NCI-H748 (cell line): Measurements from ENCODE around the gene CDHR4.
"Not testable (repeated sequence)": the region's sequence is repeated elsewhere in the genome, so short reads cannot be mapped to it uniquely, and the experiment has no call there.

Experiments
- DNase-seq: peaks from one replicate; lab custom pipeline; 2025; ENCODE audit not compliant: unreplicated experiment; lab: John Stamatoyannopoulos, UW

Gene CDHR4, protein sequence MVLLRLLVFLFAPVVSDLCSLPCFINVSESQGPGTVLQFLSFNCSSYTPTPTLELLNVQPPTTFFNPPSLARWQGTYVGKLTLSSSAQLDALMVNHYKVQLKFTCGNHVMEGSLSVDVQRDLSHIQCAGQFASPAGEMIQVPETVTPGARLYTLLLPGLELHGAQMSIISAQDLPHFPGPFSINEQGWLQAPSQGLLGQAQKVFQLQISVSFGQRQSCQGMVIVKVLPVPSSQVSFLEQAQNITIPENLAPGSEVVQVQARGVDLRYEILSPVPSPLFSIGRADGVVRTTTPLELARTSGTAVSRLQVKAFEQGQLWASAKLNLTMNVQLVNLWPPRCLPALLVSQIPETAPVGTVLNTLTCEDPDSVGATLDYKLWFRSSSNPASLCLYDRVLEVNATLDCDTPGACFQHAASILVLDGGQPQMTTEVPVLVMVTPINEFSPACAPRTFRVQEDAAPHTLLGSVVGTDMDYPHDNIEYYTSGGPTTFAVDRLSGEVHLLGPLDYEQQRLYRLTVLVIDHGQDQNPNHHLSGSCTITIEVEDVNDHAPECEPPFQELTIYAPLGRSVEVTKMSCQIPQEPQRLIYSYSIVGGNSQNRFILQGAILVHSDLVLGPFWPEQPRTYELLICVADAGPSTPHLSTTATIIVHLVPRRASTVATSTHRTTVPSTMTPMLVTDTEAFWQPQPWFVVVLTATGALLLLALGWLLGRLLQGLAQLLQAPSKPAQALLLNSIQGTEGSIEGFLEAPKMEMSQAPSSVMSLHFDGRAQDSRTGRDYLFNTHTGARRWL

DNA sequence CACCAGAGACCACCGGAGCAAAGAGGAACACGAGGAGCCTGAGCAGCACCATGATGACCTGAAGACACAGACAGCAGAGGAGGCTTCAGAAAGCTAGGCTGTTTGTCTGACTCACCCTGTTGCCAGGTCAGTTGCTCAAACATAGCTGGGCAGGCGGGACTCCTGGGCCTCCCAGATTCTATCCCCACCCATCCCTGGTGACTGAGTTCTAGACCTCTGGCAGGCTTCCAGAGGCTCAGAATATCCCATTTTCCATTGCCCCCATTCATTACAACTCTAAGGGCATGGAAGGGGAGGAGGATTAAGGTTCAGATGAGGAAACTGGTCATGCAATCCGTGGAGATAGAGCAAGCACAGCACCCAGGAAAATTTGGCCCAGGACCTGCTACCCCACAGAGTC is at the start of gene CDHR4:
CDHR4 (minus strand) TSS at position 113 of the 400 bp plus-strand sequence; CDS start at position 52, 61 bp downstream.
- no peak for DNase-seq

DNA sequence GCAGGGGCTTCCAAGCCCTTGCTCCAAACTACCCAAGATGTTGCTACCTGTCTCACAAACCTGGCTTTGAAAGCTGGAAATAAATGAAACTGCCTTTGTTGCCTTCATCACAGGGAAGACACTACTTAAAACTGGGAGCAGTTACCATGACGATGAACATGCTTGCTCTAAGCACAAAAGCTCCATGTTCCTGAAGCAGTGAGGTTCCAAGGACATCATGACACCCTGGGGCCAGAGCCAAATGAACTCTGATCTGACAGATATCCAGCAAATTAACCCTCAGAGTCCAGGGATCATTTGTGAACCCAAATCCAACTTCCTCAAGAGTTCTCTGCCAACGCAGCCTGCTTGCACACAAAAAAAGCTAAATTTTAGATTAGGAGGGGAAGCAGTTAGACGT is 46.0 kb upstream of the CDHR4 start:
- no peak for DNase-seq

DNA sequence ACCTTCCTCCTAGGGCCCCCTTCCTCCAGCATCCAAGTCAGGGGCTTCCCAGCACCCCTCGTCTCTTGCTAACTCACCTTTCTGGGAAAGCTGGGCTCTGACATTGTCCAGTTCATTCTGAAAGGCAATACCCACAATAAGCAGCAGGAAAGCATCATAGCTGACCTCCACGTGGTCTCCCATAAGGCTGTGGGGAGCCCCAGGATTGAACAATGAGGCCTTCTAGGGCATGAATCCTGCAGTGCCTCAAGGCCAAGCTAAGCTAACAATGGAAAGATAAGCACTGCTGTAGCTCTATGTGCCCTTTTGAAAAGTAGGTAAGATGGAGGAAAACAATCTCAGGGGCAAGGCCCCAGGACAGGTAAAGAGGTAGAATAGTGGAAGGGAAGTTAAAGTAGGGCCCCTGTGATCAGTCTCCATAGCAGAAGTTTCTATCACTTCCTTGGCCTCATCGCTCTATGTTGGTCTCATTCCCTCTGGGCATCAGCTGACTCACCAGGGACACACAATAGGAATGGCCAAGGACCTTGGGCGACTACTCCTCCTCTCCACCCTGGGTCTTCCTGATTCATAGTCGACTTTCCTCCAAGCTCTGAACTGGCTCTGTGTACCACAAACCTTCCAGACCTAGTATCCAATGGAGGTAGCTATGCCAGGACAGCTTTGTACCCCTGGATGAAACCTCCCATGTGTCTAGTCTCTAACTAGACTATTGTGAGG is 45.0 kb upstream of the CDHR4 start:
- no peak for DNase-seq

DNA sequence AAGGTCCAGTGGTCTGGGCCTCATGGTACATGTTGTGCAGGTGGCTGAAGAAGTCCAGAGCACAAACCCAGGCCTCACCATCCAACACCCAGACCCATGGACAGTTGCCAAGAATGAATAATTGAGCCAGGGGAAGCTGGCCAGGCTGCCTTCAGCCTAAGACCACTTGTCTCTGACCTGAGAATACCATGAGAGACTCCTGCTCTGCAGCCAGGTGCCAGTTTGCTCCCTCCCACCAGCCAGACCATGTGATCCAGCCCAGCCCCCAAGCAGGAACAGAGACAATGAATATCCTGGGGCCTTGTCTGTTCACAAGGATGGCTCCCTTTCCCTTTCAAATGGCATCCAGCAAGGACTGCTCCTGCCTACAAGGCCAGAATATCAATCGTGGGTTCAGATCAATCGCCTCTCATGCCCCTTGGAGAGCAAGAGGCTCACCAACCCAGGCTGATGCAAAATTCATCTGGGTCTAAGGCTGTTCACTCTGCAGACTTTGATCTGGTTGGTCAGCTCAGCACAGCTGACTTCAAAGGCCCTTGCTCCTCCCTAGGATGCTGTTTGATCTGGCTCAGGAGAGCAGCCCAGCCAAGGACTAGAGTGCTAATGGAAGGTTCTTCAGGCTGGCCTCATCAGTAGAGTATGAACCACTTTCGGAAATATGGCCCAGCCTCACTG is 43.3 kb upstream of the CDHR4 start:
- no peak for DNase-seq

DNA sequence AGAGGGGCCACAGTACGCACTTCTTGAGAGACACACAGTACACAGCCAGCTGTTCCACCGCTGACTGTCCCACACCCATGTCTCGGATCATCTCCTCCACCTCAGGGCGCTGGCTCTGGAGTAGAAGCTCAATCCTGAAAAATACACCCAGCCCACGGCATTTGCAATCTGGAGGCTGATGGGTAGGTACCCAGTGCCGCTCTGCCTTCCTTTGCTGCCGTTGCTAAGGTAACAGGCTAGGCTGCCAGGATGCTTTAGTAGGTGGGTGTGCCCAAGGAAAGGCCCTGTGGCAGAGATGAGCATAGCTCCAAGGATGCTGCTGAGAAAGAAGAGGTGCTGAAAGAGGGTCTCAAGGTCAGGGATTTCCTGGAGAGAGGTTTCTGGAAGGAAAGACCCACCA is 42.1 kb upstream of the CDHR4 start:
- DNase-seq: no peak

DNA sequence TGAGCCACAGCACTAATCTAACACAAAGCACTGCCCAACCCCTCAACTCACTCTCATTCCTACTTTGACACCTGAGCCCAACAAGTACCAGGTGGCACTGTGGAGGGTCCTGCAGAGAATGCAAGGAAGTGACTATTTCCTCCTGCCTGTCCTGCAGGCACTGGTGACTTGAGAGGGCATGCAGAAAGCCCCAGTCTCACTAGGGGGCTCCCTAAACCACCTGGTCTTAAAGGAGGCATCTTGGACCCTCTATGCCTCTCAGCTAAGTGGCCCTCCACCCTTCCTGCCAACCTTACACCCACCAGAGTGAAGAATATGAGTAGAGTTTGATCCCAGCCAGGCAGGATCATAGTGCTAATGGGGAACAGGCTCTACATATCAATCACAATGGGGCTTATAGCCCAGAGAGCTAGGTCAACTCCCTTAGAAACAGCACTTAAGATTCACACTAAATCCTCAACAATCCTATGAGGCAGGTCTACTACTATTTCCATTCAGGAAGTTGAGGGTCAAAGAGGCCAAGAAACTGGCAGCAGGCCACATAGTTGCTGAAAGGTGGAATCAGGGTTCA is 41.5 kb upstream of the CDHR4 start:
- DNase-seq: no peak

DNA sequence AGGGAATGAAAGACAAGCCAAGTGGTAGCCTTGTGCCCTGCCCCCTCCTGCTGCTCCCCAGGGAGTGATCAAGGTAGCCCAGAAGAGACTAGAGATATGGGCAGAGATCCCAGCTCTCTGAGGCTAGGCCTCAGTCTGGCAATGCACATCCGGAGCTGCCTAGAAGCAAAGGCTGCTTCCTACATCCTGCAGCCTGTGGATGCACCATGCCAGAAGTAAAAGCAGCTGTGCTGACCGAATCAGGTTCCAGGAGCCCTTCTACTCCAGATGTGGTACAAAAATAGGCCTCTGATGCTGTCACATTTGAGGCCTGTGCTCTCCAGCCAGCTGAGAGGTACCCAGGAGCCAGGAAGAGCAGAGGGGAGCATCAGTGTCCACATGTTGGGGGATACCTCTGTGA is 40.7 kb upstream of the CDHR4 start:
- DNase-seq: no peak

DNA sequence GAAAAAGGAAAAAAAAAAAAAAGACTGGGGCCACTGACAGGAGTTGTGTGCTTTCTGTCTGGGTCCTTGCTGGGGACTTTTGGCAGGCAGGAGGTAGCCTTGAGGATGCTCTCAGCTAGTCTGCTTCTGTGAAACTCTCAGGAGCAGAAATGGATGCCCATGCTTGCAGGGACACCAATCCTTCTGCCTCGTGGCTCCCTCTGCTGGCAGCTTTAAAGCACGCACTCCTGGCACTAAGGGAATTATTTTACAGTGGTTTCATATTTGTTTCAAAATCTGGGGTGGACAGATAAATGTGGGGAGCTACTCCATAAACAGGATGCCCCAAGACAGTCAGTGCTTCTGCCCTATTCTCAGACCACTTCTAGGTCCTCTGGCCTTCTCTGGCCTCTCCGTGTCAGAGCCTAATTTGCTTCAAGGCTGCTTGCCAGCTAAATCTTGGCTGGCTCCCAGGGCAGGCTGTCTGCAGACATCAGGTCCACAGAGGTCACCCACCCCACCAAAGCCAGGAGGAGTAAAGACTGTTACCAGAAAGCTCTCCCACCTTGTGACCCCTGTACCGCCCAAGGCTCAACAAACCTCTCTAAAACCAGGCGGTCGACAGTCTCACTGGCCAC is 39.6 kb upstream of the CDHR4 start:
- peak; percentile 55 for DNase-seq

DNA sequence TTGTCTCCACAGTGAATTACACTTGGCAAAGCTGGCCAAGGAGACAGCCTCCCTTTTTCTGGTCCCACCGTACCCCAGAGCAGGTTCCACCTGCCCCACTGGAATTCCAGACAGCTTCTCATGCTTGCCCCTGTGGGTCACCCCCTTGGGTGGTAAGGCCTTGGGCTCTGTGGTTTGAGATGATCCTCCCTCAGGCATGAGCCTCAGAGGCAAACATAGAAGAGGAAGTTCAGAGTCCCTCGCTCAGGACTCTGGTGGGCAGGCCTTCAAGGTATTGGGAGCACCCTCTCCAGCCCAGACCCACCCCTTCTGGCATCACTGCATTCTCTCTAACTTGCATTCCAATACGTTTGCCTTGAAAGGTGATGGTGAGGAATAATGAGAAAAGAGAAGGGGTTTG is 31.7 kb upstream of the CDHR4 start:
- DNase-seq: no peak

DNA sequence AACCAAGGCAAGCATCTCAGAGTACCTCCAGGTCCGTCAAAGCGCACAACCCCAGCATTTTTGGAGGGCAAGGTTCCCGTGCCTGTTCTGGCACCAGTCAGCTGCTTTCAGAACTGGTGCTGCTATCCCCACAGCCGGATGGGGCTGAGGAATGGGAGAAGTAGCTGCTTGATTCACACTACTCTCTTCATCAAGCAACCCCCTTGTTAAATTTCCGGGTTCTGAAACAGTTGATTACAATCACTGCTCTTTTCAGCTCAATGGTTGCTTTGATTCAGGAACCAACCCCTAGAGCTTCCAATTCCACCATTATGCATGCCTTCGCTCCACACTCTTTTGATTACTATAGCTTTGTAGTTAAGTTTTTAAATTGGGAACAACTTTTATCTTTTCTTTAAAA is 26.3 kb upstream of the CDHR4 start:
- no peak for DNase-seq

DNA sequence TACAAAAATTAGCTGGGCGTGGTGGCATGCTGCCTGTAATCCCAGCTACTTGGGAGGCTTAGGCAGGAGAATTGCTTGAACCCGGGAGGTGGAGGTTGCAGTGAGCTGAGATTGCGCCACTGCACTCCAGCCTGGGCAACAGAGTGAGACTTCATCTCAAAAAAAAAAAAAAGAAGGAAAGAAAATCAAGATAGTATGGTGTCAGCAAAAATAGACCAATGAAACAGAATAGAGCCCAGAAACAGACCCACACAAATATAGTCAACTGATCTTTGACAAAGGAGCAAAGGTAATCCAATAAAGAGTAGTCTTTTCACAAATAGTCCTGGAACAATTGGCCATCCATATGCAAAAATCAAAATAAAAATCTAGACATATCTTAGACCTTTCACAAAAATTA is 23.5 kb upstream of the CDHR4 start:
- DNase-seq: not testable (repeated sequence)

DNA sequence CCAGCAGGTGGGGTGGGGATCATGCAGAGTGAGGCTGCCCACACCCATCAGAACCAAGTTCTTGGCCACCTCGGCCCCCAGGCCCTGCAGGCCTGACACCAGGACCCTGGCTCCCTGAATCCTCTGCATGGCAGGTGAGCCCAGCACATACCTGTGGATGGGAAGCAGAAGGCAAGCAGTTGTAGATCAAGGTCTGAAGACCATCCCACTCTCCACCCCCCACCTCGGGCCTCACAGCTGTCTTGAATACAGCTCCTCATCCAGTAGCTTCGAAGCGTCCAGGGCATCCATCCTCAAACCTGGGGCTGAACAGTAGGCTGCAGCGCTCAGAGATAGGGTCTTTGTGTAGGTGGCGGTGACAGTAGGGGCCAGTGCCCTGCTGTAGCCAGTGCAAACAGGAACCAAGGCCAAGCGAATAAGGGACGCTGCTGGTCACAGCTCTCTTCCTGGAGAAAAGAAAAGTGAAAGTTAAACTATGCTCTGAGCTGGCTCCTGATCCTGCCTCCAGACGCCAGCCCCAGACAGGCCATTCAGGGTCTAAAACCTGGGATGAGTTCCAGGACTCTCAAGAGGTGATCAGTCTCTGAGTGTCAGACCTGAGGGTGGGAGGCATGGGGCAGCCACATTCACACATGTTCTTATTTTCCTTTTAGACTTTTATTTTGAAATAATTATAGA is 14.0 kb upstream of the CDHR4 start, which contains the start of gene UBA7:
UBA7 (minus strand) TSS at position 457 of the 678 bp plus-strand sequence; CDS start at position 291, 166 bp downstream.
- no peak for DNase-seq

DNA sequence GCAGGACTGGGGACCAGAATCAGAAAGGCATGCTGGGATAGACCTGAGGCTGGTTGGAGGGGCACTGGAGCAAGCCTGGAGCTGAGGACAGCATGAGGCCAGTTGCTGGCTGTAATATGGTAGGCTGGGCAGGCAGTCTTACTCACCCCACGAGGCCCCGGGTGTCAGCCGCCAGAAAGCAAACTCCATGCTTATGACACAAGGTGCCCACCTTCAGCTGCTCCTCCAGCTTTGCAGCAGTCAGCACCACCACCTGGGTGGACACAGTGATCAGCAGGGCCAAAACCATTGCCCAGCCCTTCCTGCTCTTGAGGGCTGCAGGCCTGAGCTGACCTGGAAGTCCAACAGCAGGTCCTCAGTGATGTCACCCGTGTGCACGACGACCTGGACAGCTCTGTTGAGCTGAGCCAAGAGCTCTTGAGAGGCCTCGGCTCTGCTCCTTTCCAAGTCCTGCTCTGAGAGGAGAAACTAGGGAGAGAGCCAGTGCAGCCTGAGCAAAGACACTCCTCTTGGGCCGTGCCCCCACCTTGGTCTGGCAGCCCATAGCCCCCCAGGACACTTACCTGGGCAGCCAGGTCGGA is 13.3 kb upstream of the CDHR4 start:
- no peak for DNase-seq

DNA sequence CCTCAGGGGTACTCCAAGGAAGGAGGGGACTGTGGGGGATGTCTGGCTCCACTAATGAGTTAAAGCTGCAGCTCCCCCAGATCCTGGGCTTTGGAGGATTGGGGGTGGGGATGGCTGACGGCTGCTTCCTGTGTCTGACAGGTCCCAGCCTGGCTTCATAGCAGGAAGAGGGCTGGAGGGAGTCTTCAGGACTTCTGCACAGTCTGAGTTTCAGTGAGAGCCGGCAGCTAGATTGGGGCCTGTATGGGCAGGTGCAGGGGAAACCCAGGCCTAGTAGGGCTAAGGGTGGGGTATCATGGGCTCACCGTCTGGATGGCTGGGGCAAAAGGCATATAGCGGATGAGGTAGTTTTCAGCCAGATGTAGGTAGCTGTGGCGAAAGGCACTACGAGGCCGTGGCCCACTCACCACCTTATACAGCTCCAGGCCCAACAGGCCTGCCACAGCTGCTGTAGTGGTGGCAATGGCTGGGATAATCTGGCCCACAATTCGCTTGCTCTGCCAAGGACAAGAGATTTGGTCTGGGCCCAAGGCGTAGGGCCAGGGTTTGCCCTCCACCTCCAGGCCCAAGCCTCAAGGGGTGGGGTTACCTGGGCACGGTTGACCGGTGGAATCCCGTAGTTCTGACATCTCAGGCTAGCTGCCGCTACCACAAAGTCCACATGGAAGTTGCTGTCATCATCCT is 7.9 kb upstream of the CDHR4 start:
- no peak for DNase-seq

DNA sequence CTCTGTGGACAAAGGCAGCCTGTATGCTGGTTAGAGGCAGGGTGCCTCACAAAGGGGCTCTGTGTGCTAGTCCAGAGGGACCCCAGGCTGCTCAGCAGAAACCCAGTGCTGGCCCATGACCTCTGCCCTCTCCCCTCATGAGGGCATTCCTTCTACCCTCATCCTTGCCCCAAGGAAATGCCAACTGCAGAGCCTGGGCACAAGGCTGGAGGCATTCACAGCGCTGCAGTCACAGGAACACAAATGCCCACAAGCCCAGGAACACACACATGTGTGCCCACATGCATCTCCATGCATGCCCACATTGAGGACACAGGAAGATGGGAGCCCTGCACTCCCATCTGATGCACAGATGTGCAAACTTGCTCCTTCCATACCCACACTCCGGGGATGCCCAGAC is 7.2 kb upstream of the CDHR4 start:
- DNase-seq: no peak

DNA sequence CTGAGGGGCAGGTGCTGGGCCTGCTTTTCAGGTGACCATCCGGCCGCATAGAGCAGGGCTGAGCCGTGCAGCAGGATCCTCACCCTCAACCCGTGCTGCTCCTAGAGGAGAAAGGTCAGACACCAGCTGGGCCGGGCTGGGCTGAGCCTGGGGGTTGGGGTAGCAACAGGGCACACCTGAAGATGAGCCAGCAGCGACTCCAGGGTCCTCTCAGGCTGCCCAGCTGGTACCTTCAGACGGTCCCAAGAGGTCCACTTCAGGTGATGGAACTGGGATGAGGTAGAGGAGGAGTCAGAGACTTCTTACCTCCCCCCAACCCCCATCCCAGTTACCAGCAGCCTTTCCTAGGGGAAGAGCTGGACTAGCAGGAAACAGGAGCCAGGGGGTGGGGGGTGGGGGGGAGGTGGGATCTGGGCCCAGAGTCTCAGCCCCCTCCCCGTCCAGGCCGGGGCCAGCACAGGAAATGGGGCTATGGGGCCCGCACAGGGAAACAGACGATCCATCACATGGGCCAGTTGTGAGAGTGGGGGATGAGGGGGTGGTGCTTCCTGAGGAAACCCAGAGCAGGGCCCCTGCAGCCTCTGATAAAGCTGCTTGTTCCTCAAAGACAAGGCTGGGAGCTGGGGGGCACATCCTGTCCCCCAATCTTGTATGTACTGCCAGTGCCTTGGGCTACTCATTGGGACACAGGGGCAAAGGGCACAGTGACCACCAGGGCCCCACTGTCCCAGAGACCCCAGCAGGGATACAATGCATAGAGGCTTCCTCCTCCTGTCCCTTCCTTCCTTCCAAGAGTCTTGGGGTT is 6.4 kb upstream of the CDHR4 start:
- DNase-seq: no peak

DNA sequence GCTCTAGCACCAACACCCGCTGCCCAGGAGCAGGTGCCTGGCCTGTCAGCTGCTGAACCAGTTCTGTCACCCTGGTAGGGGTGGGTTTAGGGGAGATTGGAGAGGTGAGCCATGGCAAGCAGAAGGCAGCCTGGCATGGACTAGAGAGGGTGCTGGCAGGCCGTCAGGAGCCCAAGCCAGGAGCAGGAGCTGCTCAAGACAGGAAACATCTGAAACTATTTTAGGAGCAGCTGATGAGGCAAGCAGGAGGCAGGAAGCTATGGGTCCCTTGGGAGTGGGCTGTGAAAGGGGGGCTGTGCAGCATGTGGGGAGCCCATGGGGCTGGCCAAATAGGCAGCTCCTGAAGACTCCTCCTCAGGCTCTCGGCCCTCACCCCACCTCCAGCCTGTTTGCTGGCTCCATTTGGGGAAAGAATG is 5.7 kb upstream of the CDHR4 start:
- DNase-seq: no peak
